HG03196 (cell line): Measurements from ENCODE around the gene NRCAM.

ENCODE experiments used
- ATAC-seq: cut with Tn5 transposase; IDR thresholded peaks from one replicate; pipeline ENCODE4 v1.9.1; 2021; ENCODE audit not compliant: unreplicated experiment

Gene NRCAM

GRCh38 chr7:108167460-108167859 is 288.8 kb downstream of the NRCAM start:
- no peak for ATAC-seq

- no peak for ATAC-seq
These were observed 289.5 kb downstream of the NRCAM start for GRCh38 chr7:108166687-108167086.

GRCh38 chr7:108165723-108166122 is 290.5 kb downstream of the NRCAM start:
- ATAC-seq = no peak

GRCh38 chr7:108164946-108165345 is 291.3 kb downstream of the NRCAM start:
- no peak for ATAC-seq

- ATAC-seq = no peak
These were observed 291.9 kb downstream of the NRCAM start for GRCh38 chr7:108164342-108164741.

- no peak for ATAC-seq
These were observed 297.5 kb downstream of the NRCAM start for GRCh38 chr7:108158776-108159175.

GRCh38 chr7:108157606-108158335 is 298.5 kb downstream of the NRCAM start:
- ATAC-seq = no peak

- ATAC-seq = no peak
These were observed 299.2 kb downstream of the NRCAM start for GRCh38 chr7:108156897-108157605.

GRCh38 chr7:108152198-108152597 is 304.0 kb downstream of the NRCAM start:
- ATAC-seq = no peak

- no peak for ATAC-seq
These were observed 306.3 kb downstream of the NRCAM start for GRCh38 chr7:108149908-108150307.

- no peak for ATAC-seq
These were observed 307.1 kb downstream of the NRCAM start for GRCh38 chr7:108149119-108149518.

GRCh38 chr7:108147031-108147563 is 309.1 kb downstream of the NRCAM start:
- ATAC-seq = no peak

GRCh38 chr7:108146070-108146842 is 310.0 kb downstream of the NRCAM start:
- no peak for ATAC-seq

- no peak for ATAC-seq
These were observed 310.8 kb downstream of the NRCAM start for GRCh38 chr7:108145401-108145800.

- no peak for ATAC-seq
These were observed 311.3 kb downstream of the NRCAM start for GRCh38 chr7:108144931-108145330.

GRCh38 chr7:108143658-108144420 is 312.4 kb downstream of the NRCAM start:
- ATAC-seq = no peak

GRCh38 chr7:108142675-108143259 is 313.5 kb downstream of the NRCAM start:
- no peak for ATAC-seq

GRCh38 chr7:108142180-108142579 is 314.1 kb downstream of the NRCAM start:
- no peak for ATAC-seq

- ATAC-seq = no peak
These were observed 315.6 kb downstream of the NRCAM start for GRCh38 chr7:108140671-108141070.

- no peak for ATAC-seq
These were observed 317.3 kb downstream of the NRCAM start for GRCh38 chr7:108138911-108139310.
